ENCODE measurements around the gene HIVEP3.

- TF ChIP-seq POLR2AphosphoS5 (IDR thresholded peaks at IDR 0.05; ENCODE audit: low read depth, low read length) (no peak), POLR2A (IDR thresholded peaks at IDR 0.05; ENCODE audit: low read depth, low read length) (no peak), POU2F2 (IDR thresholded peaks at IDR 0.05; ENCODE audit: low read depth, low read length) (no peak), TAF1 (IDR thresholded peaks at IDR 0.05; ENCODE audit: low read depth, low read length) (no peak), SPI1 (IDR thresholded peaks at IDR 0.05; ENCODE audit: low read depth, low read length) (no peak)
Observed at GRCh38 chr1:41935226-41935625, 16.5 kb upstream of the HIVEP3 start.

Measured in GM12891 (cell line).